NAMALWA (cell line): ENCODE measurements around the gene XPR1.
"Not testable (repeated sequence)": the region's sequence is repeated elsewhere in the genome, so short reads cannot be mapped to it uniquely, and the experiment has no call there.

Experiments used
- DNase-seq: peaks from one replicate; pipeline ENCODE4 v3.0.0-alpha.2; 2015; ENCODE audit warnings: low spot score

Gene XPR1

GRCh38 chr1:180785291-180785690 is 153.5 kb downstream of the XPR1 start:
- DNase-seq = no peak

DNA sequence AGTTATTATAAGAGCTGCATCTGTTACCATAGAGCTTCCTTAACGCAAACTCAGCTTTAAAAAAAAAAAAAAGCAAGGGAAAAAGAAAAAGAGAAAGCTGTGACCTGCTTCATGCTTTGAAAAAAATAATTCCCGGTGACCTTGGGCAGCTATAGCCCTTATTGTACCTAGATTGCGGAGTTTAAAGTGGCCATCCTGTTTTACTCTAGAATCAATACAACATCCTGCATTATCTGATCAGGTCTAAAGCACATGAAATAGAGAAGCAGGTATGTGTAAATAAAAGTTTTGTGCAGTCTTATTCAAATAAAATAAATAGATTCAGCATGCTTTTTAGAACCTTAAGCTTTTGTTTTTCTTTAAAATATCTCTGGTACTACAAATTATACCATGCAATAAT is 154.1 kb downstream of the XPR1 start:
- no peak for DNase-seq

DNA sequence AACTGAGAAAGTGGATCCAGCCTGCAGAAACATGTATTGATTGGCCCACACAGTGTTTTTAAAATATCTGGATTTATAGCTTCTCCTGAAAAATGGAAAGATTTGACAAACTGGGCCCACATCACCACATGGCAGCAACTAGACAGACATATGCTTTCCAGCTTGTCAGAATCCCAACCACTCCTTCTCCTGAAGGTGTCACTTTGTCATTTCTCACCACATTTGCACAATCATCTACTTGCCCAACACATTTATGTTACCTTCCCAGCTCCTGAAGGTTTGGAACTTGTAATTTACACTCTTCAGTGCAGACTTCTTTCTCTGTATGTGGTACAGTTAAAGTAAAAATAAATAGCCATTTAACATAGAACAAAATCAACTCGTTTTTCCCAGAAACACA is 154.8 kb downstream of the XPR1 start:
- no peak for DNase-seq

DNA sequence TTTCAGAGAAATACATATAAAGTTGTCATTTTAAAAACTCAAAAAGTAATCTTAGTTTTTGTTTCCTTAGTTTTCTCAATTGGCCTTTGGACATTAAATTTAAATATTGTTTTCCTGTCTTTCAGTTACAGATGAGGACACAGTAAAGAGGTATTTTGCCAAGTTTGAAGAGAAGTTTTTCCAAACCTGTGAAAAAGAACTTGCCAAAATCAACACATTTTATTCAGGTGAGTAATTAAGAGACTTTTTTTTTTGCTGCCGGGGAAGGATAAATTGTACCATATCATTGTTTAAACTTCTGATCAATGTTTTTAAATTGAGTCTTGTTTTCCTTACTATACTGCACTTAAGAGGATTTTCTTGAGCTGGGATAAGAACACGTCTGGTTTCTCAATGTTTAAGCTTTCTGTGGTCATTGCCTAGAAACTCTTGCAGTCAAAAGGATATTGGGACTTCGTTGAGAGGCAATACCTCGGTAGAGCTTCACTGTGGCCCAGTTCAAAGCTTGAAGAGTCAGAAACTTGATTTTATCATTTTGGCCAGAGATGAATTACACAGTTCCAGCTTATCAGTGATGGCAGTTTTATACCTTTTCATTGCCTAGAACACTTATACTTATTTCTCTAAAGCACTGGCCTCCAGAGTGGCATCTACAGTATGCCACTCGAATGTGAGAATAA is 155.9 kb downstream of the XPR1 start:
- no peak for DNase-seq

- no peak for DNase-seq
Observed at GRCh38 chr1:180789460-180789859, 157.6 kb downstream of the XPR1 start.

DNA sequence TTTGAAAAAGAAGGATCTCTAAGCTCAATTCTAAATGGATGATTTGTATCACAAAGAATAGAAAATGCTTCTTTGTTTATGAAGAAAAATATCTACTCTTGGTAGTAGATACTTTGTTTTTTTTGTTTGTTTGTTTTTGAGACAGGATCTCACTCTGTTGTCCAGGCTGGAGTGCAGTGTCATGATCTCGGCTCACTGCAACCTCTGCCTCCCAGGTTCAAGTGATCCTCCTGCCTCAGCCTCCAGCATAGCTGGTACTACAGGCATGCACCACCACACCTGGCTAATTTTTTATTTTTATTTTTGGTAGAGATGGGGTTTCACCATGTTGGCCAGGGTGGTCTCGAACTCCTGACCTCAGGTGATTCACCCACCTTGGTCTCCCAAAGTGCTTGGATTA is 159.3 kb downstream of the XPR1 start:
- DNase-seq = not testable (repeated sequence)

GRCh38 chr1:180791806-180792205 is 160.0 kb downstream of the XPR1 start:
- peak; percentile 32 for DNase-seq

DNA sequence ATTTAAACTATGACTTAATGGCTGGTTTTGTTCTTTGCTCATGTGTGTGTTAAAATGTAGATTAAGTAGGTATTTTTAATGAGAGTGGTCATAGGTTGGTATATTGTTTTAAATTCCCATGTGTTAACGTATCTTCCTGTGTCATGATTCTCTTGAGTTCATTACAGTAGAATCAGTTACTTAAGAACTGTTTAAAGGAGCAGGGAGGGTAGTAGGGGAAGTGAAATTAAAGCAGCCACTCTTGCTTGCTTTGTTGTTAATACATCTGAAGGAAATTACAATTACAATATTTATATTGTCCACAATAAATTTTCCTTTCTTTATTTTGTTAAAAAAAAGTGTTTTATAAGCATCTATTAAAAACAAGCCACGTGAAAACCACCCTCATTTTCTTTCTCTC is 161.6 kb downstream of the XPR1 start:
- peak; percentile 33 for DNase-seq

- no peak for DNase-seq
Observed at GRCh38 chr1:180796897-180797640, 165.2 kb downstream of the XPR1 start.

- no peak for DNase-seq
Observed at GRCh38 chr1:180800945-180801344, 169.1 kb downstream of the XPR1 start.

GRCh38 chr1:180802813-180803212 is 171.0 kb downstream of the XPR1 start:
- no peak for DNase-seq

GRCh38 chr1:180805316-180805715 is 173.5 kb downstream of the XPR1 start:
- no peak for DNase-seq

DNA sequence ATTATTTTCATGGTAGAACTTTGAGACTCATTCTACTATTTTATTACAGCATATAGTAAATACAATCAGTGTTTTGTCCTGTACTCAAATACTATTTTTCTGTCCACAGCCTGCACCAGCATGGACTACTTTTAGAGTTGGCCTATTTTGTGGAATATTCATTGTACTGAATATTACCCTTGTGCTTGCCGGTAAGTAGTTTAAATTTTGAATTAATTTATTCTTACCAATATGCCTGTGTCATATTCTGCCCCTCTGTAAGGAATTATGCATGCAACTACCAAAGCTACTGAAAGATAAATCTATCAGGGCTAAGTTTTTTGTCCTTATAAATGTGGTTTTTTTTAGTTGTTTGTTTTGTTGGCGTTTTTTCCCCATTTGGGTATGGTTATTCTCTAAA is 179.5 kb downstream of the XPR1 start:
- DNase-seq = no peak

GRCh38 chr1:180811886-180812285 is 180.1 kb downstream of the XPR1 start:
- DNase-seq = no peak

GRCh38 chr1:180814258-180814657 is 182.4 kb downstream of the XPR1 start:
- DNase-seq = no peak

GRCh38 chr1:180815188-180815587 is 183.4 kb downstream of the XPR1 start:
- no peak for DNase-seq

DNA sequence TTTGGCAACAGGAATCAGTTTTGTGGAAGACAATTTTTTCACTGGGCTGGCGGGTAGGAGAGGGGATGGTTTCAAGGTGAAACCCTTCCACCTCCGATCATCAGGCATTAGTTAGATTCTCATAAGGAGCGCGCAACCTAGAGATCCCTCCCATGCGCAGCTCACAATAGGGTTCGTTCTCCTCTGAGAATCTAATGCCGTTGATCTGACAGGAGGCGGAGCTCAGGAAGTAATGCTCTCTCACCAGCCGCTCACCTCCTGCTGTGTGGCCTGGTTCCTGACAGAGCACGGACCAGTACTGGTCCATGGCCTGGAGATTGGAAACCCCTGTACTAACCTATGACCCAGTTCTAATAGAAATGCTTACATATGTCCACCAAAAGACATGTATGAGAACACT is 184.3 kb downstream of the XPR1 start:
- no peak for DNase-seq

- DNase-seq = no peak
Observed at GRCh38 chr1:180821970-180822369, 190.1 kb downstream of the XPR1 start.

GRCh38 chr1:180831507-180831906 is 199.7 kb downstream of the XPR1 start:
- not testable (repeated sequence) for DNase-seq

GRCh38 chr1:180833180-180833579 is 201.4 kb downstream of the XPR1 start:
- DNase-seq = not testable (repeated sequence)

- no peak for DNase-seq
Observed at GRCh38 chr1:180836449-180836848, 204.6 kb downstream of the XPR1 start.

GRCh38 chr1:180837020-180837419 is 205.2 kb downstream of the XPR1 start:
- DNase-seq = no peak

- DNase-seq = no peak
Observed at GRCh38 chr1:180838535-180838934, 206.7 kb downstream of the XPR1 start.

GRCh38 chr1:180839547-180839946 is 207.7 kb downstream of the XPR1 start:
- no peak for DNase-seq
